H1 (cell line): ENCODE measurements around the gene SLC7A14. TPM values are rescaled to one million over a fixed set of nuclear protein-coding genes. Genes with fewer than 3 reads are reported as not detected.

ENCODE experiments used
- polyA plus RNA-seq, 7 experiments: library from polyadenylated mRNA; depleted of rRNA in 3 of 7; stranded (reverse) in 5 of 7; unstranded in 2 of 7; fragments of >200 nt in 5 of 7; fragments of 200-250 nt in 2 of 7; gene quantifications; 1 replicate in 5 of 7; 2 replicates in 1 of 7; 4 replicates in 1 of 7; pipeline versions ENCODE4 v1.2.1 to v1.2.3, GENCODE V29; 2011 to 2013; ENCODE audit warnings: missing spikeins in 2 of 7, mixed read lengths in 2 of 7
- total RNA-seq: library from RNA; stranded (reverse); fragmentation: NEBNext Ultra II Directional; extraction: Animal tissue kit (Norgen Biotek cat#: 25700); gene quantifications from 2 replicates; pipeline ENCODE4 v1.2.1, GENCODE V29; 2021
- TF ChIP-seq, protein P1 (sequence below): IDR thresholded peaks from 2 replicates; pipeline ENCODE4 v1.6.1; 2012; ENCODE audit warnings: low read length, inconsistent platforms

The SLC7A14 gene
- total and polyA plus RNA-seq, 2 of the 8 experiments (the other 6 are each of a cell fraction or from before 2014, with no cell fraction given) = 0.21 to 0.95 TPM

DNA sequence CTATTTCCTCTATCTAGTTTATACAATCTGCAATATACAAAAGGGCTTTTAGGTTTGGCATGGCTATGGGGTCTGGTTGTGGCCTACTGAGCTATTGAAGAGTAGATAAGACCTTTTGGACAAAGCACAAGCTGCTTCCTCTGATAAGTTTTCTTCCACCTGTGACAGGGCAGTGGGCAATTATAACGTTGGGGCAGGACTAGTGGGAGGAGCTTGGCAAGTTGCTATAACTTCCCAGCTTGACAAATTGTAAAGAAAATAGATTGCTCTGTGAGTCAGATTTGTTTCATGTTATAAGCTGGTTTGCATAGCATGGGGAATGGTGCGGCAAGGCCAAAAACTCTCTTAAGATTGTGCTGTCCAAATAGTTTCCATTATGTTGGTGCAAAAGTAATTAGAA, 64.9 kb downstream of the SLC7A14 start (continued):
- TF ChIP-seq, protein P1, sequence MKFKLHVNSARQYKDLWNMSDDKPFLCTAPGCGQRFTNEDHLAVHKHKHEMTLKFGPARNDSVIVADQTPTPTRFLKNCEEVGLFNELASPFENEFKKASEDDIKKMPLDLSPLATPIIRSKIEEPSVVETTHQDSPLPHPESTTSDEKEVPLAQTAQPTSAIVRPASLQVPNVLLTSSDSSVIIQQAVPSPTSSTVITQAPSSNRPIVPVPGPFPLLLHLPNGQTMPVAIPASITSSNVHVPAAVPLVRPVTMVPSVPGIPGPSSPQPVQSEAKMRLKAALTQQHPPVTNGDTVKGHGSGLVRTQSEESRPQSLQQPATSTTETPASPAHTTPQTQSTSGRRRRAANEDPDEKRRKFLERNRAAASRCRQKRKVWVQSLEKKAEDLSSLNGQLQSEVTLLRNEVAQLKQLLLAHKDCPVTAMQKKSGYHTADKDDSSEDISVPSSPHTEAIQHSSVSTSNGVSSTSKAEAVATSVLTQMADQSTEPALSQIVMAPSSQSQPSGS = no peak
- TF ChIP-seq, all 59 proteins: peak for 0
